ENCODE measurements around the gene IL17RD.

Gene IL17RD

DNA sequence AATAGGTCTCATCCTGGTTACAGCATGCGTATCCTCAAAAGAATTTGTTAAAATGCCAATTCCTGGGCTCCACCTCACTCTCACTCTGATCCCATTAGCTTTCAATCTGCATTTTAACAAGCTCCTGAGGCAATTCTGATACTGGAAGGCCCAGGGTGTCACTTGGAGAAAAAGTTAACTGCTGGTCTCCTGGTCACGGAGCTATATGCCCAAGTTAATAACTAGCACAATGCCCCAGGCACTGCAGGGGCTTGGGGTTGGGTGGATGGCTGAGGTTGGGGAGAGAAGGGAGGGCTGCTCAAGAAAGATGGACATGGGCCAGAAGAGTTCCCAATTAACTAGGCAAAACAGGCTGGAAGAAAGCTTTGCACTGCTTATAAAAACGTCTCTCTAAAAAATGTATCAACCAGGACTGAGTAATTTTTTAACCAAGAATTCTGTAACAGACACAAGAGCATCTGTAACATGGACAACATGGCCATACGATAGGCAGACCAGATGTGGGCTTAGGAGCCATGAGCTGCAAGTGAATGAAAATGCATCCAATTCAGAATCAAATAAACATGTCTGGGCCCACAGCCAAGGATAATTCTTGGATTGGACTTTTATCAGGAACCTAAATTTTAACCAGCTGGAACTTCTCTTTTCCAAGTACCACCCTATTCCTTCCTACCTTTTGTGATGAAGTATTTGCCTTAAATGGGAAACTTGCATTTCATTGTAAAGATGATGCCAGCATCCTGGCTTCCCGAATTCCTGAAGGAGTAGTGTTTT, 4.2 kb downstream of the IL17RD start:
- in situ Hi-C loops (cut with HindIII; ENCODE audit: low pct_ligation_motif_present, low pct_unique_long_range_greater_than_20kb, low sequenced_read_pairs), result no loop called here
- no peak for DNase-seq

DNA sequence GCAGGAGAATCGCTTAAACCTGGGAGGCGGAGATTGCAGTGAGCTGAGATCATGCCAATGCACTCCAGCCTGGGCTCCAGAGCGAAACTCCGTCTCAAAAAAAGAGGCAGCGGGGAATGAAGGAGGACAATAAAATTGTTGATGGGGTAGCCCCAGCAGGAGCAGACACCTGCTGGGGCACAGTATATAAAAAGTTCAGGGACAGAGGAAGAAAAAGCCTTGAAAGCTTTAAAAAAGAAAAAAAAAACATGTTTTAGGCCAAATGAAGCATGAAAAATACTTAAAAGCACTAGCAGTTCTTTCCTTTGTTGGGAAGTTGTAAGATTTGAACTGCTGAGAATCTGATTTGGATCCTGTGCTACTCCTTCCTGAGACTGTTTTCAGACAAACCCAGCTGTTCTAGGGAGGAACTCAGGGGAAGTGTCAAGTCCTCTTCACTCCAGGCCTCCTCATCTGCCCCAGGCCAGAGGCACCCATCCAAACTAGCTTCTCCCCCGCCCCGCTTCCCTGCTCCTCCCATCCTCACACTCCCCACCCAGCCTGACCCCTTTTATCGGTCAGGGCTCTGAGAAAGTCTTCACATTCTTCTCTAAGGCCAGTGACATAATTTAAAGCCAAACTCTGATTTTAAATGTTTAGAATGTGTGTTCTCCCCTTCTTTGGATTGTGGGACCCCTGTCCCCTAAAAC, 4.9 kb downstream of the IL17RD start:
- DNase-seq, result no peak
- in situ Hi-C loops (cut with HindIII; ENCODE audit: low pct_ligation_motif_present, low pct_unique_long_range_greater_than_20kb, low sequenced_read_pairs), result no loop called here

DNA sequence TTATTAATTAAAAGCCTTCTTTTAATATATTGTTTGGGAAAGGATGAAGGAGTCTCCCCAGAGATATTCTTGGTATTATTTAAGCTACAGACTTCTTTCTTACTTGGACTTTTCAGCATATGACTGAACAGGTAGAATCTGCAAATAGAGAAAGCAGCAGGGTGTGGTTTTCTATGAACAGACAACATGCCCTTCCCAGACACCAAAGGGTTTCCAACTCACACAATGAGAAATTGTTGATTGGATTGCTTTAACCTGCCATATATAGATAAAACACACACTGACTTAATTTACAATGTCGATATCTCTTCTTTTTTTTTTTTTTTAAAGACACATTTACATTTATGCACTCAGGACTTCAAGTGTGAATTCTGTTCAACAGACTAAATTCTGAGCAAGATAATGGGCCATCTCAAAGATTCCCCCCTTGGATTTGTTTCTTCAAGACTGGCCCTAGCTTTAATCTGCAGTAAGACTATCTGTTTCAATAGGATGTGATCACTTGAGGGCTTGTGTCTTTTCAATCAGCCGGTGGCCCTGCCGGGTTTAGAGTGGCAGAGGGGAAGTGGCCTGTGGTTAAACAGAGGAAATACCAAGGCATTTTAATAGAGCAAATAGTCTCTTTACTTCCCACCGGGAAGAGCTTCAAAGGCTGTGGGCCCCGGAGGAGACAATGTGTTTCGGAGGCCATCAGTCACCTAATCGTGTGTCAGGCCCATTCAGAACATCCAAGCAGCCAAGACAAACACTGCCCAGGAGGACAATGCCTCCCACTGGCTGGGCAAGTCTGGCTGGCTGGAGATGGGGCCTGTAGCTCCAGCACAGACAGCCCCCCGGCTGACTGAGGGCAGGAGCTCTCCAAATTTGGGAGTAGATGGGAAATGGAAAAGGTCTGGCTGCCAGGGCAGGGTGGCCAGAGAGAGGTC, 6.1 kb downstream of the IL17RD start:
- in situ Hi-C loops (cut with HindIII; ENCODE audit: low pct_ligation_motif_present, low pct_unique_long_range_greater_than_20kb, low sequenced_read_pairs), result no loop called here
- DNase-seq, result no peak

DNA sequence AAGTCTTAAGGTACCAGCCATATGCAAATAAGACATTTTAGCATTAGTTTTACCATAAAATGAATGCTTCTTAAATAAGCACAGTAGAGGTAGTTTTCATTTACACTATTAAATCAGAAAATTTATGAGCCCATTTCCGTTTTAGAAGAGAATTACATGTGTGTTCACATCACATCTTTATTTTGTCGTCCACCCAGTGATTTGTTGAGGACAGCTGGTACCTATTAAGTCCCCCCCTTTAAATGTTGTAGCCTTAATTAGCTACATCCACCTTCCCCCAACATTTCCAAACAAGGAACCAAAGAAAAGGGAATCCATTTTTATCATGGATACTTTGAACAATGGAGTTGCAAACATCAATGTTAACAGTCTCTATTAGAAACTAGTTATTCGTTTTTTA, 6.8 kb downstream of the IL17RD start:
- in situ Hi-C loops (cut with HindIII; ENCODE audit: low pct_ligation_motif_present, low pct_unique_long_range_greater_than_20kb, low sequenced_read_pairs), result no loop called here
- no peak for DNase-seq

DNA sequence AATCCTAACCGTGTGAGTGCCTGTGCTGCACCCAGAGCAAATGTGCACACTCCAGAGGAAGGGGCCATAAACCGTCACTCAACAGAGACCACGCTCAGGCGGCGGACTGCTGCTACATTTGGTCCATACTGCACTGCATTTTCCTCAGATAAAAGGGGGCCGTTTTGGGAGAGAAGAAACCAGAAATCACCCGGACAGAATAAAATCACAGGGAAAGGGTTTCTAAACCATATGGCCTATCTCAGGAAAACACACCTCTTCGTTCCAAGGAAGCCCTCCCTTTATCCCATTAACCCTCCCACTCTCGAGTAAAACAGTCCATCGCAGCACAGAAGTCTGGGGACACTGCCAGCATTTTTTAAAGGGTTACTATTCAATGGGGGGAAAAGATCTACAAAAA, 7.6 kb downstream of the IL17RD start:
- in situ Hi-C loops (cut with HindIII; ENCODE audit: low pct_ligation_motif_present, low pct_unique_long_range_greater_than_20kb, low sequenced_read_pairs), result no loop called here
- no peak for DNase-seq

DNA sequence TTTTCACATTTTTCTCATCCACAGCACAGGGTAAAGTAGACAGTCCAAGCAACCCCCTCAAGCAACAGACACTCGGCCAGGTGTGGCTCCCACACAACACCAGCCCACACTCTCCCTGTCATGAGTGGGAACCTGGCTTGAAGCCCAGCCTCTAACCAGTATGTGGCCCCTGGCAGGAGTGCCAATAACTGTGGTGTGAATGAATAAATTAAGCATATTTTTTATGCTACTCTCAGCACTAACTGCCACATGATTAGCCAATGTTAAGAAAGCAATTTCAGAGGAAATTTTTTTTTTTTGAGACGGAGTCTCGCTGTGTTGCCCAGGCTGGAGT, 9.9 kb downstream of the IL17RD start:
- no peak for DNase-seq
- in situ Hi-C loops (cut with HindIII; ENCODE audit: low pct_ligation_motif_present, low pct_unique_long_range_greater_than_20kb, low sequenced_read_pairs), result no loop called here

DNA sequence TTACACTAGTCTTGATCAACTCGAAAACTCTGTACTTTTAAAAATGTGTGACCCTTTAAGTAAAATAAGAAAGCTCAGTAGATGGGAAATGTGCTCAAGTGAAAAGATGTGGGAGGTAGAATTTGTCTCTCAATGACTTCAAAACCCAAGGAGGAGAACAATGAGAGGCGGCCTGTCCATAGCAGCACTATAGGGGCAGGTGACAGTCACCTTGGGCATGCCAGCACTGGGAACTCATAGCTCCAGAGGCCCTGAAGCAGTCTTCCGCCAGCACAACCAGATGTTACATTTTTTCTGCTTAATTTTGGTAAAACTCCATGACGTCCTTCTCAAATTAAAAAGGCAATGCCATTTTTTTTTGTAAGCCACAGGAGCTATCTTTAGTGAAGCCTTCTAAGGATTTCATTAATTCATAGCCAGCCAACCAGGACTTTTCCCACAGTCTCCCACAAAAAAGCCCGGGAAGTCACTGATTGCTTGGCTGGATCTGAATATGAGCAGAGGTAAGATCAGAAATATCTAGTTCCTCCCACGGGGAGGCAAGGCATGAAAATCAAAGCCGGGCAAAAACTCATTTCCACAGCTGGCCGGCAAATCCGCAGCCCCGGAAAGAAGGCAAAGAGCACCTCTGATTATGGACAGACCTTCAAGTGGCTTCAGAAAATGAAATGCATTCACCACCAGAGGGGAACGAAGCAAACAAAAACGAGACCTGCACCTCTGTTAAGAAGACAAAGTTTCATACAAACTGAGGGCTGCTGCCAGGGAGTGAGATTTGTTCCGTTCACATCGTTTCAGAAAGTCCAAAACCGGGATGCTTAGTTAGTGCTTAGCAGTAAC, 10.5 kb downstream of the IL17RD start:
- in situ Hi-C loops (cut with HindIII; ENCODE audit: low pct_ligation_motif_present, low pct_unique_long_range_greater_than_20kb, low sequenced_read_pairs), result no loop called here
- DNase-seq, result no peak

DNA sequence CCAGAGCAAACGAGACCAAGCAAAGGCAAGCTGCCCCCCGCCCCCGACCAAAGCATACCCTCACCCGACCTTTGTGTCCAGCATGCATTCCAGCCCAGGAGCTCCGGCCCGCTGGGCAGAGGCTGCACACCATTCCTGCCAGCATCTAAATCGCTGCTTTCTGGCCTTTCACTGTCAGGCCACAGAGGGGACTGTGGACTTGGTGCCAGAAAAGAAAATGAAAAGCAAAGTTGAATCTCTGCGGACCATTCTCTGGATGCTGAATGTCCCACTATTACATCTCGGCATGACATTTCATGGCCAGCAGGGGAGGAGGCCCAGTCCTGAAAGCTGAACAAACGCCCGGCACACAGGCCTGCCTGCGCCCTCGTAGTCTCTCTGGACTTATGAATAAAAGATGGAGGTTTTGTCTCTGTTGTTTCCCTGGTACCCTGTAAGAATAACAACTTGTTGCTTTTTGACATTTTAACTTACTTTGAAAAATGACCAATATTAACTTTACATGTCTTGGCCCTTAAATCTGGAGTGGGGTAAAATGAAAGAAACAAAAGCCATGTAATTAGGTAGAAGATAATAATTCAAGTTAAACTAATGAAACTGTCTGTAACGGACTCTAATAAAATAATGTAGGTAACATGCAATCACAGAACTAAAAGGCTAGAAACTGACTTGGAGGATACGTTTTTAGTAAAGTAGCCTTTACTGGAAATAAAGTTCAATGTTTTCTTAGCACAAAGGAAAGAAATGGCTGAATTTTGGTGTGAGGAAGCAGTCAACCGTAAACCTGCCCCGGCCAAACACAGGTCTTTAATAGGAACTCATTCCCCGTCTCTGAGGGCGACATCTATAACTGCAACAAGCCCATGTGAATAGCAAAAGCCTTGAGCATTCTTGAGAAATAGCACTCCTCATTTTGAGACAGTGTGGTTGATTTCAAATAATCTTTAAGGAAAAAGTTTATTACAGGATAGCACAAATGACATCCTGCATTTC, 12.7 kb downstream of the IL17RD start:
- no peak for DNase-seq
- in situ Hi-C loops (cut with HindIII; ENCODE audit: low pct_ligation_motif_present, low pct_unique_long_range_greater_than_20kb, low sequenced_read_pairs), result no loop called here

DNA sequence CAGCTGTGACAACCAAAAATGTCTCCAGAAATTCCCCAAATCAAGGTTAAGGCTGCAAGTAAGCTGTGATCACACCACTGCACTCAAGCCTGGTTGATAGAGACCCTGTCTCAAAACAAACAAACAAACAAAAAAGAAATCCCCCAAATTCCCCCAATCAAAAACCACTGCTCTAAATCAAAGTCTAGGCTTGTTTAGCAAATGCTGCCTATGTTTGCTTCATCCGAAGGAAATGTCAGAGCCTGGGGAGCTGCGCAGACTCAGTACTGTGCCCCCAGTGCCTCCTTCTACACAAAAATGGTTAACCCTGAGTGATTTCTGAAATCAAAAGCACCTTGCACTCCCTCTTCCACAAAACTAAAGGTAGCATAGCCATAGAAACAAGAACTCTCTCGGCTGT, 13.4 kb downstream of the IL17RD start:
- no peak for DNase-seq
- in situ Hi-C loops (cut with HindIII; ENCODE audit: low pct_ligation_motif_present, low pct_unique_long_range_greater_than_20kb, low sequenced_read_pairs), result no loop called here

DNA sequence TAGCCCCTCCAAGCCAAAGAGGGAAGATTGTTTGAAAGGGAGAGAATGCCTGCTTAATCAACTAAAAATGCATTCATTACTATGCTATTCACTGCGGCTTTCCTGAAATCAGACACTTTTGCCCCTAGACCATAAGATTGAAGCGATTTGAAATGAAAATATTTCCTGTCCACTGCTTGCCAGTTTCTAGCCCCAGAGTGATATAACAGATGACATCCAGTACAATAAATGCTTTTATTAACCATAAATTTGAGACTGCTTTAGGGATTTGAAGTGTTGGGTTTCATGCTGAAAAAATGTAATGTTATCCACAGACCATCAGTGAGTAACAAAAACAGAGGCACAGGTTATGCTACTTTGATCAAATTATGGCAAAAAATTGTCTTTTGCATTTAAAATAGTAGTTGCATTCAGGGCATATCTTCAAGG, 14.1 kb downstream of the IL17RD start:
- DNase-seq, result no peak
- in situ Hi-C loops (cut with HindIII; ENCODE audit: low pct_ligation_motif_present, low pct_unique_long_range_greater_than_20kb, low sequenced_read_pairs), result no loop called here

DNA sequence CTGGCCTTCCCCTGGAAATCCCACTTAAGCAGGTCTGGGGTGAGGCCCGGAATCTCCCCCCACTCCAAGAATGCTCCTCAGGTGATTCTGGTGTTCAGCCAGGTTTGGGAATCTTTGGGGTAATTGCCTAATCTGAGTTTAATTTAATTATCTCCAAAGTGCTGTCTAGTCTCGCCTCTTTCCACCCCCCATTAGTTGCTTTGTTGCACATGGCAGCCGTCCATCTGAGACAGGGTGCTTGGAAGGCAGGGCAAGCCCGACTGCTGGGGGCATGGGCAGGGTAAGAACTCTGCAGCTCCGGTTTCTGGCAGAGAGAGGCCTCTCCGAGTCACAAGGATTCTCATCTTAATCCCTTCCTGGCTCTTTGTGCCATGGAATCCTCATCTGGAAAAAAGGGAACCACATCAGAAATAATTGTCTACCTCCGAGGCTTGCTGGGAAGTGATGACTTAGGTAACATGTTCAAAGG, 15.0 kb downstream of the IL17RD start:
- no peak for DNase-seq
- in situ Hi-C loops (cut with HindIII; ENCODE audit: low pct_ligation_motif_present, low pct_unique_long_range_greater_than_20kb, low sequenced_read_pairs), result no loop called here

DNA sequence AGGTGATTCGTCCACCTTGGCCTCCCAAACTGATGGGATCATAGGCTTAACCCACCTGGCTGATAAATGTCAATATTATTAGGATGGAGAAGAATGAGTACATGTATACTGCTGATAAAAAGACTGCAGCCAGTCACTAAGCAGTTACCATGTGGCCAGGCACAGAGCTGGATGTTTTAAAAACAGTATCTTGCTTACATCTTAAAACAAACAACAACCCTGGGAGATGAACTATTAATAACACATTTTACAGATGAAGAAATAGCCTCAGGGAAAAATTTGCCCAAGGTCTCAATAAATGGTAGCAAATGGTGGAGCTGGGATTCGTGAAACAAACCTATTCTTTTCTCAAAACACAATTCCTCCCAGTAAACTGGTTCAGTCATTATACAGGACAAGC, 18.1 kb downstream of the IL17RD start:
- no peak for DNase-seq
- in situ Hi-C loops (cut with HindIII; ENCODE audit: low pct_ligation_motif_present, low pct_unique_long_range_greater_than_20kb, low sequenced_read_pairs), result no loop called here

DNA sequence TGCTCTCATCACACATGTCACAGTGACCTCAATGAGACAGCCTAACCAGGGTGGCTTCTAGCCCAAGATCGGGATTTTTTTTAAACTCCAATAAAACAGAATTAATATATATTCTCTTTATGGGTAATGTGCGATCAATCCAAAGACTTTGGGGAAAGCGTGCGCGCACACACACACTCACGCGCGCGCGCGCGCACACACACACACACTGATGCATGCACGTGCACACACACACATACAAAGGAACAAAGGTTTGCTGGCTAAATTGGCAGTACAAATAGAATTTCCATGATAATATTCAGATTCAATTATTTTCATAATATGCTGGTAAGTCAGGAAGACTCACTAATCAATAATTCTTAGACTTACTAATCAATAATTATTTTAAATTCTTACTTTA, 19.3 kb downstream of the IL17RD start:
- DNase-seq, result no peak
- in situ Hi-C loops (cut with HindIII; ENCODE audit: low pct_ligation_motif_present, low pct_unique_long_range_greater_than_20kb, low sequenced_read_pairs), result no loop called here

DNA sequence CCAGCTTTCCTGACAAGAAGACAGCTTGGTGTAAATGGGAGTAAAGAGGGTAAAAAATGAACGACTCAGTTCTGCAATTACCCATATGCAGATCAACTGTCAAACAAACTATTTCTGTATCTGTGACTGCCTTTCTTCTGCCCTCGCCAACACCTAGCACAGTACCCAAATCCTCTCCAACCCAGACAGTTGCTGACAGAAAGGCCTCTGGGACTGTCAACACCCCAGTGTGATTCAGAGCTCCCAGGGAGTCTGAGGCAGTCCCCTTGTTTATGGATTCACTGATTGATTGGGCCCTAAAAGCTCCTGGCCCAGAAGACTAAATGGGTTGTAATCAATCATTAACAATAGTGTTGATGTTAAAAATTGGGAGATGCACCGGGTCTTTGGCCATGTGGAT, 20.2 kb downstream of the IL17RD start:
- no peak for DNase-seq
- in situ Hi-C loops (cut with HindIII; ENCODE audit: low pct_ligation_motif_present, low pct_unique_long_range_greater_than_20kb, low sequenced_read_pairs), result no loop called here

DNA sequence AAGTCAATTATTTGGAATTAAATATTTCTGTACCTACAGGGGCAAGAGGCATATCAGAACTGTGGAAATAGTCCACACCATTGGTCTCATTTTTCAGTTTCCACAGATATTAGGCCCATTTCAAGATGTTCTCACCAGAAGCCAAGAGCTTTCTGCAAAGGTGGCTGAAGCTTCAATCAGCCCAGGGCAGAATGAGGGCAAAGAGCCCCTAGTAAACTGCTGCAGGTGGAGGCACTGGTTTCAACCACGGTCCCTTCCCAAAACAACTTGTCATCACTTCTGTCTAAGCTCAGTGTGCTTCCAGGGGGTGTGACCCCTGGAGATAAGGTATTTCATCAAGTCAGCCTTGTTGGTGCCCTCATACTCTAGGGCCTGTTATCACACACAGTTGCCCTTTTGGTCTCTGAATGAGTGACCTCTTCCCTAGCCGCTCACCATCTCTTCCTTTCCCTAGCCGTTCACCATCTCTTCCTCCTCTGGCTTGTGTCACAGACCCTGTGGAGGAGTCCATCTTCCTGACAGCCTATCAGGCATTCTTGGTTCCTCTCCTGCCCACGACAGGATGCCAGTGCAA, 21.2 kb downstream of the IL17RD start:
- DNase-seq, result no peak
- in situ Hi-C loops (cut with HindIII; ENCODE audit: low pct_ligation_motif_present, low pct_unique_long_range_greater_than_20kb, low sequenced_read_pairs), result no loop called here

DNA sequence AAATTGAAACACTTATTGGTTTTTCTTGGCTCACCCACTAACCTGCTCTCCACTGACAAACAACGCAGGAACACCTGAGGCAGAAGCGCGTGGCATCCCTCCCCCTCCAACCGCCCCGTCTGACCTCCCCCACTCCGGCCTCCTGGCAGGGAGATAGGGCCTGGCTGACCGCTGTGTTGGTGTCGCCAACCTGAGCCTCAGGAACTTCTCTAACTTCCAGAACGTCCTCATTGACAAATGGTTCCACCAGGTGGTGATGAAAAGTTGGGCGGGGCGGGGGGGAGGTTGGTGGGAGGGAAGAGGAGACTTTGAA, 22.8 kb downstream of the IL17RD start:
- in situ Hi-C loops (cut with HindIII; ENCODE audit: low pct_ligation_motif_present, low pct_unique_long_range_greater_than_20kb, low sequenced_read_pairs), result no loop called here
- no peak for DNase-seq

DNA sequence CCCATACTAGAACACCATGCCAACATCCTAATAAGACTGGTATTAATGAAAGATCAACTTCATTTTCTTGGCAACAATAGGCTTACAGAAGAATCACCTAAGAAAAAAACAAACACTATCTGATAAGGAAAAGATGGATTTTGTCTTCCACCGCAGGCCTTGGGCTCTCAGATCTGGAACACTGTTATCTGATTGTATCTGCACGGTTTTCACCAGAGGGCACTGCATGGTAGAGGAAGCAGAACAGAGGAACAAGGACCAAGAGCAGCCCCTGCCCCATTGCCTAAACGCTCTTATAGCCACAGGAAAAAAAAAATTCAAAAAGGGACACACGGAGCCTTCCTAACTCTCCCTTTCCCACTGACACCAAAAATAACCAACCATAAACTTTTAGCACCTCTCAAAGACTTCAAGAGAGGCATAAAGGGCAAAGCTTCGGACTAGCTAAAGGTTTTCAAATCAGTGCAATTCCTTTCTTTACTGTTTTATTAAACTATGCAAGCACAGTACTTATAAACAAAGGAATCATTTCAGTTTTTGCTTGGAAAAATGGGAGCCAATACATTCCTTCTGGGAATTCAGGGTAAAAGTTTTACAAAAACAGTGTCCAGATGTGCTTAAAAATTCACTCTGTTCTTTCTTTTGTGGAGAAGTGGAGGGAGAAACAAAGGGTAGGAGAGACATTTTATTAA, 23.3 kb downstream of the IL17RD start:
- no peak for DNase-seq
- in situ Hi-C loops (cut with HindIII; ENCODE audit: low pct_ligation_motif_present, low pct_unique_long_range_greater_than_20kb, low sequenced_read_pairs), result no loop called here

Data from ACHN (cell line).